ENCODE results near the gene ADCY5.

Gene ADCY5

GRCh38 chr3:123397921-123398785 is 50.7 kb downstream of the ADCY5 start:
- ATAC-seq (ENCODE audit: low read depth) = no peak
- H3K27me3 Mint-ChIP-seq = peaks cover 17% of the 10 kb centered on the region
- no peak overlapping the region for H3K27ac Mint-ChIP-seq
- no peaks in the 10 kb centered on the region for H3K9me3 Mint-ChIP-seq
- H3K4me3 Mint-ChIP-seq = no peak overlapping the region
- no peaks in the 10 kb centered on the region for H3K4me1 Mint-ChIP-seq
- H3K36me3 Mint-ChIP-seq = no peaks in the 10 kb centered on the region
- DNase-seq (ENCODE audit: low spot score in 2 of 2) = no peak

- H3K9me3 Mint-ChIP-seq = no peaks in the 10 kb centered on the region
- no peak overlapping the region for H3K27ac Mint-ChIP-seq
- ATAC-seq (ENCODE audit: low read depth) = no peak
- DNase-seq (ENCODE audit: low spot score in 2 of 2) = no peak
- H3K4me1 Mint-ChIP-seq = no peaks in the 10 kb centered on the region
- no peak overlapping the region for H3K4me3 Mint-ChIP-seq
- H3K27me3 Mint-ChIP-seq = peaks cover 20% of the 10 kb centered on the region
- no peaks in the 10 kb centered on the region for H3K36me3 Mint-ChIP-seq
These were observed 51.8 kb downstream of the ADCY5 start for GRCh38 chr3:123397050-123397590.

GRCh38 chr3:123396171-123397049 is 52.5 kb downstream of the ADCY5 start:
- Mint-ChIP-seq H3K4me1 (no peaks in the 10 kb centered on the region), H3K36me3 (no peaks in the 10 kb centered on the region), H3K9me3 (no peaks in the 10 kb centered on the region), H3K4me3 (no peak overlapping the region), H3K27ac (peak overlapping the region; percentile 5), H3K27me3 (peaks cover 20% of the 10 kb centered on the region)
- DNase-seq (ENCODE audit: low spot score in 2 of 2) (no peak), ATAC-seq (ENCODE audit: low read depth) (no peak)

- no peak for ATAC-seq (ENCODE audit: low read depth)
- H3K27ac Mint-ChIP-seq = no peak overlapping the region
These were observed 53.7 kb downstream of the ADCY5 start for GRCh38 chr3:123395235-123395634.

GRCh38 chr3:123394391-123395020 is 54.4 kb downstream of the ADCY5 start:
- Mint-ChIP-seq H3K4me3 (no peak overlapping the region), H3K9me3 (no peaks in the 10 kb centered on the region), H3K36me3 (no peaks in the 10 kb centered on the region), H3K4me1 (no peaks in the 10 kb centered on the region), H3K27me3 (peaks cover 20% of the 10 kb centered on the region), H3K27ac (no peak overlapping the region)
- ATAC-seq (ENCODE audit: low read depth) = no peak
- no peak for DNase-seq (ENCODE audit: low spot score in 2 of 2)

More at GRCh38 chr3:123395235-123395634, 53.7 kb downstream of the ADCY5 start:
- no peaks in the 10 kb centered on the region for H3K36me3 Mint-ChIP-seq
- H3K4me1 Mint-ChIP-seq = no peaks in the 10 kb centered on the region
- peaks cover 20% of the 10 kb centered on the region for H3K27me3 Mint-ChIP-seq
- H3K9me3 Mint-ChIP-seq = no peaks in the 10 kb centered on the region
- DNase-seq (ENCODE audit: low spot score in 2 of 2) = no peak
- H3K4me3 Mint-ChIP-seq = no peak overlapping the region

GRCh38 chr3:123392871-123393620 is 55.8 kb downstream of the ADCY5 start:
- no peaks in the 10 kb centered on the region for H3K36me3 Mint-ChIP-seq
- no peak overlapping the region for H3K27ac Mint-ChIP-seq
- H3K9me3 Mint-ChIP-seq = no peaks in the 10 kb centered on the region
- H3K4me1 Mint-ChIP-seq = no peaks in the 10 kb centered on the region
- H3K4me3 Mint-ChIP-seq = no peak overlapping the region
- DNase-seq (ENCODE audit: low spot score in 2 of 2) (no peak), ATAC-seq (ENCODE audit: low read depth) (no peak)
- peaks cover 24% of the 10 kb centered on the region for H3K27me3 Mint-ChIP-seq

GRCh38 chr3:123392368-123392767 is 56.5 kb downstream of the ADCY5 start:
- DNase-seq (ENCODE audit: low spot score in 2 of 2) = no peak
- no peak overlapping the region for H3K27ac Mint-ChIP-seq
- ATAC-seq (ENCODE audit: low read depth) = no peak

GRCh38 chr3:123390865-123391600 is 57.9 kb downstream of the ADCY5 start:
- no peaks in the 10 kb centered on the region for H3K36me3 Mint-ChIP-seq
- H3K4me1 Mint-ChIP-seq = no peaks in the 10 kb centered on the region
- no peak overlapping the region for H3K27ac Mint-ChIP-seq
- DNase-seq (ENCODE audit: low spot score in 2 of 2) (no peak), ATAC-seq (ENCODE audit: low read depth) (no peak)
- peaks cover 35% of the 10 kb centered on the region for H3K27me3 Mint-ChIP-seq
- H3K9me3 Mint-ChIP-seq = no peaks in the 10 kb centered on the region
- H3K4me3 Mint-ChIP-seq = no peak overlapping the region

More at GRCh38 chr3:123392368-123392767, 56.5 kb downstream of the ADCY5 start:
- no peaks in the 10 kb centered on the region for H3K36me3 Mint-ChIP-seq
- H3K9me3 Mint-ChIP-seq = no peaks in the 10 kb centered on the region
- no peaks in the 10 kb centered on the region for H3K4me1 Mint-ChIP-seq
- no peak overlapping the region for H3K4me3 Mint-ChIP-seq
- H3K27me3 Mint-ChIP-seq = peaks cover 31% of the 10 kb centered on the region

GRCh38 chr3:123389628-123389918 is 59.3 kb downstream of the ADCY5 start:
- ATAC-seq (ENCODE audit: low read depth) (no peak), DNase-seq (ENCODE audit: low spot score in 2 of 2) (no peak)
- H3K4me3 Mint-ChIP-seq = no peak overlapping the region
- H3K9me3 Mint-ChIP-seq = no peaks in the 10 kb centered on the region
- no peak overlapping the region for H3K27ac Mint-ChIP-seq
- peaks cover 34% of the 10 kb centered on the region for H3K27me3 Mint-ChIP-seq
- H3K4me1 Mint-ChIP-seq = no peaks in the 10 kb centered on the region
- H3K36me3 Mint-ChIP-seq = no peaks in the 10 kb centered on the region

GRCh38 chr3:123388811-123389627 is 59.9 kb downstream of the ADCY5 start:
- Mint-ChIP-seq H3K4me3 (no peak overlapping the region), H3K27me3 (peaks cover 36% of the 10 kb centered on the region), H3K9me3 (no peaks in the 10 kb centered on the region), H3K36me3 (no peaks in the 10 kb centered on the region), H3K27ac (no peak overlapping the region), H3K4me1 (no peaks in the 10 kb centered on the region)
- DNase-seq (ENCODE audit: low spot score in 2 of 2) = no peak
- no peak for ATAC-seq (ENCODE audit: low read depth)

GRCh38 chr3:123388042-123388441 is 60.8 kb downstream of the ADCY5 start:
- no peaks in the 10 kb centered on the region for H3K36me3 Mint-ChIP-seq
- H3K27me3 Mint-ChIP-seq = peaks cover 40% of the 10 kb centered on the region
- no peak overlapping the region for H3K27ac Mint-ChIP-seq
- H3K4me1 Mint-ChIP-seq = no peaks in the 10 kb centered on the region
- DNase-seq (ENCODE audit: low spot score in 2 of 2) (no peak), ATAC-seq (ENCODE audit: low read depth) (no peak)
- no peak overlapping the region for H3K4me3 Mint-ChIP-seq
- no peaks in the 10 kb centered on the region for H3K9me3 Mint-ChIP-seq

GRCh38 chr3:123387532-123387931 is 61.4 kb downstream of the ADCY5 start:
- ATAC-seq (ENCODE audit: low read depth) (no peak), DNase-seq (ENCODE audit: low spot score in 2 of 2) (no peak)
- H3K27ac Mint-ChIP-seq = no peak overlapping the region
- H3K9me3 Mint-ChIP-seq = no peaks in the 10 kb centered on the region
- no peak overlapping the region for H3K4me3 Mint-ChIP-seq
- H3K4me1 Mint-ChIP-seq = no peaks in the 10 kb centered on the region
- H3K27me3 Mint-ChIP-seq = peaks cover 38% of the 10 kb centered on the region
- H3K36me3 Mint-ChIP-seq = no peaks in the 10 kb centered on the region
